ENCODE measurements around the gene PCSK1N. TPM values are rescaled to one million over a fixed set of nuclear protein-coding genes. Genes with fewer than 3 reads are reported as not detected.

PCSK1N gene
- total and polyA plus RNA-seq, 2 experiments from 2014 or later, result 39.0 to 97.0 TPM

GRCh38 chrX:48833542-48834138, 1.8 kb downstream of the PCSK1N start:
- H3K4me2 ChIP-seq, result peak overlapping the region; percentile 82
- no peak overlapping the region for H3K4me3 ChIP-seq
- no peaks in the 10 kb centered on the region for H3K9me2 ChIP-seq (replicated peaks; ENCODE audit: insufficient read depth)
- H3K27me3 ChIP-seq, result peaks cover 31% of the 10 kb centered on the region
- no peaks in the 10 kb centered on the region for H3K4me1 ChIP-seq (ENCODE audit: insufficient read depth)
- no peak overlapping the region for H2AFZ ChIP-seq
- no peaks in the 10 kb centered on the region for H4K20me1 ChIP-seq (ENCODE audit: insufficient read depth, poor library complexity, severe bottlenecking)
- H3K79me2 ChIP-seq, result no peaks in the 10 kb centered on the region
- no peak for TF ChIP-seq EZH2phosphoT487 (IDR thresholded peaks at IDR 0.05; ENCODE audit: low read depth, severe bottlenecking, unreplicated experiment)
- TF ChIP-seq EZH2 (IDR thresholded peaks at IDR 0.05; ENCODE audit: borderline replicate concordance), result no peak
- TF ChIP-seq CTCF (IDR thresholded peaks at IDR 0.05; ENCODE audit: poor library complexity), result no peak
- 60% methylated on average over 9 of the region's 9 CpGs for WGBS (ENCODE audit: low lambda C conversion rate, missing lambda C conversion rate)
- no peaks in the 10 kb centered on the region for H3K9me3 ChIP-seq (ENCODE audit: low read depth)
- no peak for DNase-seq (ENCODE audit: low spot score)
- H3K36me3 ChIP-seq (replicated peaks; ENCODE audit: insufficient read depth, low read depth), result no peaks in the 10 kb centered on the region
- no peak overlapping the region for H3K27ac ChIP-seq

GRCh38 chrX:48831909-48832291, 3.5 kb downstream of the PCSK1N start:
- no peak for DNase-seq (ENCODE audit: low spot score)
- H3K4me3 ChIP-seq, result no peak overlapping the region
- H4K20me1 ChIP-seq (ENCODE audit: insufficient read depth, poor library complexity, severe bottlenecking), result no peaks in the 10 kb centered on the region
- no peaks in the 10 kb centered on the region for H3K9me3 ChIP-seq (ENCODE audit: low read depth)
- no peaks in the 10 kb centered on the region for H3K9me2 ChIP-seq (replicated peaks; ENCODE audit: insufficient read depth)
- TF ChIP-seq EZH2phosphoT487 (IDR thresholded peaks at IDR 0.05; ENCODE audit: low read depth, severe bottlenecking, unreplicated experiment) (no peak), EZH2 (IDR thresholded peaks at IDR 0.05; ENCODE audit: borderline replicate concordance) (peak; percentile 49), CTCF (IDR thresholded peaks at IDR 0.05; ENCODE audit: poor library complexity) (no peak)
- 30% methylated on average over 45 of the region's 57 CpGs for WGBS (ENCODE audit: low lambda C conversion rate, missing lambda C conversion rate)
- peaks cover 31% of the 10 kb centered on the region for H3K27me3 ChIP-seq
- H3K4me2 ChIP-seq, result peak overlapping the region; percentile 51
- no peaks in the 10 kb centered on the region for H3K79me2 ChIP-seq
- no peak overlapping the region for H2AFZ ChIP-seq
- no peaks in the 10 kb centered on the region for H3K36me3 ChIP-seq (replicated peaks; ENCODE audit: insufficient read depth, low read depth)
- no peaks in the 10 kb centered on the region for H3K4me1 ChIP-seq (ENCODE audit: insufficient read depth)
- H3K27ac ChIP-seq, result no peak overlapping the region

GRCh38 chrX:48831136-48831908, 4.1 kb downstream of the PCSK1N start:
- TF ChIP-seq EZH2phosphoT487 (IDR thresholded peaks at IDR 0.05; ENCODE audit: low read depth, severe bottlenecking, unreplicated experiment), result no peak
- TF ChIP-seq EZH2 (IDR thresholded peaks at IDR 0.05; ENCODE audit: borderline replicate concordance), result no peak
- no peak for TF ChIP-seq CTCF (IDR thresholded peaks at IDR 0.05; ENCODE audit: poor library complexity)
- H3K27me3 ChIP-seq, result peaks cover 31% of the 10 kb centered on the region
- peak overlapping the region; percentile 51 for H3K4me2 ChIP-seq
- DNase-seq (ENCODE audit: low spot score), result no peak
- H3K79me2 ChIP-seq, result no peaks in the 10 kb centered on the region
- no peaks in the 10 kb centered on the region for H3K9me3 ChIP-seq (ENCODE audit: low read depth)
- WGBS (ENCODE audit: low lambda C conversion rate, missing lambda C conversion rate), result 46% methylated on average over 25 of the region's 58 CpGs
- H3K4me1 ChIP-seq (ENCODE audit: insufficient read depth), result no peaks in the 10 kb centered on the region
- no peak overlapping the region for H3K4me3 ChIP-seq
- H3K36me3 ChIP-seq (replicated peaks; ENCODE audit: insufficient read depth, low read depth), result no peaks in the 10 kb centered on the region
- H3K9me2 ChIP-seq (replicated peaks; ENCODE audit: insufficient read depth), result no peaks in the 10 kb centered on the region
- no peaks in the 10 kb centered on the region for H4K20me1 ChIP-seq (ENCODE audit: insufficient read depth, poor library complexity, severe bottlenecking)
- H3K27ac ChIP-seq, result no peak overlapping the region
- no peak overlapping the region for H2AFZ ChIP-seq

All from hepatocyte (in vitro differentiated cells).